Liver (tissue), 9 donors: ENCODE results near the gene SLC30A5. TPM values are rescaled to one million over a fixed set of nuclear protein-coding genes. Genes with fewer than 3 reads are reported as not detected.

ENCODE experiments used
- DNase-seq: peaks from one replicate; pipeline ENCODE4 v3.0.0-alpha.2; 2017; ENCODE audit warnings: low spot score
- H3K27ac ChIP-seq, 2 donors: one replicate each; pipeline ENCODE4 v1.7.0; 2013; ENCODE audit warnings: inconsistent platforms in 2 of 2, low read length in 2 of 2, control low read depth in 1 of 2, low read depth in 1 of 2, mild to moderate bottlenecking in 1 of 2
- H3K27me3 ChIP-seq, 4 donors: one replicate each; pipeline versions ENCODE4 v1.6.1 to v1.7.0; 2013; ENCODE audit warnings: low read length in 3 of 4, inconsistent platforms in 1 of 4, mild to moderate bottlenecking in 1 of 4, moderate library complexity in 1 of 4; ENCODE audit not compliant: control insufficient read depth in 4 of 4, insufficient read depth in 4 of 4
- H3K36me3 ChIP-seq, 4 donors: one replicate each; pipeline versions ENCODE4 v1.6.1 to v1.7.0; 2013; ENCODE audit warnings: low read length in 3 of 4, mild to moderate bottlenecking in 3 of 4, low read depth in 1 of 4, moderate library complexity in 1 of 4; ENCODE audit not compliant: control insufficient read depth in 4 of 4, insufficient read depth in 3 of 4
- H3K4me1 ChIP-seq, 4 donors: one replicate each; pipeline versions ENCODE4 v1.6.1 to v1.7.0; 2013; ENCODE audit warnings: low read length in 3 of 4, mild to moderate bottlenecking in 3 of 4, moderate library complexity in 1 of 4; ENCODE audit not compliant: control insufficient read depth in 4 of 4, insufficient read depth in 4 of 4
- H3K4me3 ChIP-seq, 3 donors: one replicate each; pipeline versions ENCODE4 v1.6.1 to v1.7.0; 2013; ENCODE audit warnings: low read length in 3 of 3, control low read depth in 1 of 3, low read depth in 1 of 3, mild to moderate bottlenecking in 1 of 3
- H3K9ac ChIP-seq, 2 donors: one replicate each; pipeline ENCODE4 v1.7.0; 2013; ENCODE audit warnings: low read length in 2 of 2, mild to moderate bottlenecking in 2 of 2, moderate library complexity in 2 of 2, control low read depth in 1 of 2, low read depth in 1 of 2
- H3K9me3 ChIP-seq, 4 donors: one replicate each; pipeline versions ENCODE4 v1.6.1 to v1.7.0; 2013; ENCODE audit warnings: low read length in 3 of 4; ENCODE audit not compliant: control insufficient read depth in 4 of 4
- EGR1 ChIP-seq, 2 donors: IDR thresholded peaks; 2 replicates each; pipeline ENCODE4 v1.6.1; 2016 to 2018; ENCODE audit warnings: antibody characterized with exemption in 2 of 2, low read depth in 2 of 2
- FOXA1 ChIP-seq: IDR thresholded peaks from 2 replicates; pipeline ENCODE4 v1.6.1; 2016; ENCODE audit warnings: antibody characterized with exemption
- FOXA2 ChIP-seq: IDR thresholded peaks from 2 replicates; pipeline ENCODE4 v1.6.1; 2016; ENCODE audit warnings: antibody characterized with exemption
- HNF4A ChIP-seq, 2 donors: conservative IDR thresholded peaks; 2 replicates each; pipeline ENCODE4 v1.6.1; 2016; ENCODE audit warnings: antibody characterized with exemption in 2 of 2, mild to moderate bottlenecking in 2 of 2
- NR2F2 ChIP-seq: IDR thresholded peaks from 2 replicates; pipeline ENCODE4 v1.6.1; 2016; ENCODE audit warnings: antibody characterized with exemption
- RXRA ChIP-seq, 2 donors: IDR thresholded peaks; 2 replicates each; pipeline ENCODE4 v1.6.1; 2017 to 2018; ENCODE audit warnings: antibody characterized with exemption in 2 of 2, mild to moderate bottlenecking in 1 of 2
- SP1 ChIP-seq: IDR thresholded peaks from 2 replicates; pipeline ENCODE4 v1.6.1; 2018; ENCODE audit warnings: antibody characterized with exemption, mild to moderate bottlenecking
- TAF1 ChIP-seq: conservative IDR thresholded peaks from 2 replicates; pipeline ENCODE4 v1.6.1; 2016; ENCODE audit warnings: antibody characterized with exemption, mild to moderate bottlenecking
- YY1 ChIP-seq: IDR thresholded peaks from 2 replicates; pipeline ENCODE4 v1.6.1; 2016; ENCODE audit warnings: antibody characterized with exemption, mild to moderate bottlenecking
- WGBS: extraction: QIAGEN DNeasy Blood & Tissue Kit; methylation state at CpG from one replicate; pipeline ENCODE4 v1.1.7; 2013; 5-methylcytosine and 5-hydroxymethylcytosine counted together
- polyA plus RNA-seq, 2 donors: library from polyadenylated mRNA; stranded (reverse) in 1 of 2; unstranded in 1 of 2; fragments of 200-250 nt in 1 of 2; fragments of >200 nt in 1 of 2; fragmentation: Nextera tagmentation in 1 of 2; extraction: Ambion mirVana in 1 of 2; gene quantifications; one replicate each; pipeline versions ENCODE4 v1.2.1 to v1.2.3, GENCODE V29; 2013 to 2015
- total RNA-seq, 2 donors: library from RNA; depleted of rRNA; stranded (reverse); fragments of >200 nt; gene quantifications; one replicate each; pipeline ENCODE4 v1.2.3, GENCODE V29; 2014
- TF ChIP-seq, protein P1 (sequence below): fragments of 150-350 bp; IDR thresholded peaks from 2 replicates; pipeline ENCODE4 v1.5.1; 2017; ENCODE audit warnings: improper control_type of control experiment, low read depth, low read length; ENCODE audit not compliant: missing input control
- TF ChIP-seq, protein P2 (sequence below): IDR thresholded peaks from 2 replicates; pipeline ENCODE4 v1.6.1; 2016; ENCODE audit warnings: antibody characterized with exemption
- TF ChIP-seq, protein P3 (sequence below): IDR thresholded peaks from 2 replicates; pipeline ENCODE4 v1.6.1; 2016; ENCODE audit warnings: antibody characterized with exemption, mild to moderate bottlenecking
- TF ChIP-seq, protein P4 (sequence below): IDR thresholded peaks from 2 replicates; pipeline ENCODE4 v1.6.1; 2016; ENCODE audit warnings: antibody characterized with exemption
- TF ChIP-seq, protein P5 (sequence below): IDR thresholded peaks from 2 replicates; pipeline ENCODE4 v1.6.1; 2016; ENCODE audit warnings: antibody characterized with exemption
- donor health status: healthy.
- donor health status: healthy.
- donor health status: healthy.
- donor health status: healthy.
- donor health status: healthy.

The SLC30A5 gene
- total and polyA plus RNA-seq, 4 donors = 15.5 to 37.8 (median 26.2) TPM

DNA sequence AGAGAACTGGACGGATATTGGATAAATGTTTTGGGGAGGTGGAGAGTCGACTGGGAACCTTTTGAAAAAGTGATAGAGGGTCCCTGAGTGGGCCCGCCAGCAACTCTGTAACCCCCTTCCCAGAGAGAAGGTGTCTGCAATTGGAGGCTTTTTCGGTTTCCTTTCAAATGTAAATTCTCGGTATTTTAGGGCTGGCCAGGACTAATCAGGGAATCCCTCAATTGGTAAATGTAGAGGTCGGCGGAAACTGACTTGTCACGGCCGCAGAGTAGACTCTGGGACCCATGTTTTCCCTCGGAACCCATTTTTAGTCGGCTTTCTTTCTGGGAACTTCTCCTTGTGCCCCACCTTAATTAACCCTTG is 73.7 kb downstream of the SLC30A5 start:
- H3K27ac ChIP-seq = no peak overlapping the region
- TF ChIP-seq, protein P1, sequence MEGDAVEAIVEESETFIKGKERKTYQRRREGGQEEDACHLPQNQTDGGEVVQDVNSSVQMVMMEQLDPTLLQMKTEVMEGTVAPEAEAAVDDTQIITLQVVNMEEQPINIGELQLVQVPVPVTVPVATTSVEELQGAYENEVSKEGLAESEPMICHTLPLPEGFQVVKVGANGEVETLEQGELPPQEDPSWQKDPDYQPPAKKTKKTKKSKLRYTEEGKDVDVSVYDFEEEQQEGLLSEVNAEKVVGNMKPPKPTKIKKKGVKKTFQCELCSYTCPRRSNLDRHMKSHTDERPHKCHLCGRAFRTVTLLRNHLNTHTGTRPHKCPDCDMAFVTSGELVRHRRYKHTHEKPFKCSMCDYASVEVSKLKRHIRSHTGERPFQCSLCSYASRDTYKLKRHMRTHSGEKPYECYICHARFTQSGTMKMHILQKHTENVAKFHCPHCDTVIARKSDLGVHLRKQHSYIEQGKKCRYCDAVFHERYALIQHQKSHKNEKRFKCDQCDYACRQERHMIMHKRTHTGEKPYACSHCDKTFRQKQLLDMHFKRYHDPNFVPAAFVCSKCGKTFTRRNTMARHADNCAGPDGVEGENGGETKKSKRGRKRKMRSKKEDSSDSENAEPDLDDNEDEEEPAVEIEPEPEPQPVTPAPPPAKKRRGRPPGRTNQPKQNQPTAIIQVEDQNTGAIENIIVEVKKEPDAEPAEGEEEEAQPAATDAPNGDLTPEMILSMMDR = no peak
- TF ChIP-seq, protein P2, sequence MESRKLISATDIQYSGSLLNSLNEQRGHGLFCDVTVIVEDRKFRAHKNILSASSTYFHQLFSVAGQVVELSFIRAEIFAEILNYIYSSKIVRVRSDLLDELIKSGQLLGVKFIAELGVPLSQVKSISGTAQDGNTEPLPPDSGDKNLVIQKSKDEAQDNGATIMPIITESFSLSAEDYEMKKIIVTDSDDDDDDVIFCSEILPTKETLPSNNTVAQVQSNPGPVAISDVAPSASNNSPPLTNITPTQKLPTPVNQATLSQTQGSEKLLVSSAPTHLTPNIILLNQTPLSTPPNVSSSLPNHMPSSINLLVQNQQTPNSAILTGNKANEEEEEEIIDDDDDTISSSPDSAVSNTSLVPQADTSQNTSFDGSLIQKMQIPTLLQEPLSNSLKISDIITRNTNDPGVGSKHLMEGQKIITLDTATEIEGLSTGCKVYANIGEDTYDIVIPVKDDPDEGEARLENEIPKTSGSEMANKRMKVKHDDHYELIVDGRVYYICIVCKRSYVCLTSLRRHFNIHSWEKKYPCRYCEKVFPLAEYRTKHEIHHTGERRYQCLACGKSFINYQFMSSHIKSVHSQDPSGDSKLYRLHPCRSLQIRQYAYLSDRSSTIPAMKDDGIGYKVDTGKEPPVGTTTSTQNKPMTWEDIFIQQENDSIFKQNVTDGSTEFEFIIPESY = no peak
- TF ChIP-seq, protein P3, sequence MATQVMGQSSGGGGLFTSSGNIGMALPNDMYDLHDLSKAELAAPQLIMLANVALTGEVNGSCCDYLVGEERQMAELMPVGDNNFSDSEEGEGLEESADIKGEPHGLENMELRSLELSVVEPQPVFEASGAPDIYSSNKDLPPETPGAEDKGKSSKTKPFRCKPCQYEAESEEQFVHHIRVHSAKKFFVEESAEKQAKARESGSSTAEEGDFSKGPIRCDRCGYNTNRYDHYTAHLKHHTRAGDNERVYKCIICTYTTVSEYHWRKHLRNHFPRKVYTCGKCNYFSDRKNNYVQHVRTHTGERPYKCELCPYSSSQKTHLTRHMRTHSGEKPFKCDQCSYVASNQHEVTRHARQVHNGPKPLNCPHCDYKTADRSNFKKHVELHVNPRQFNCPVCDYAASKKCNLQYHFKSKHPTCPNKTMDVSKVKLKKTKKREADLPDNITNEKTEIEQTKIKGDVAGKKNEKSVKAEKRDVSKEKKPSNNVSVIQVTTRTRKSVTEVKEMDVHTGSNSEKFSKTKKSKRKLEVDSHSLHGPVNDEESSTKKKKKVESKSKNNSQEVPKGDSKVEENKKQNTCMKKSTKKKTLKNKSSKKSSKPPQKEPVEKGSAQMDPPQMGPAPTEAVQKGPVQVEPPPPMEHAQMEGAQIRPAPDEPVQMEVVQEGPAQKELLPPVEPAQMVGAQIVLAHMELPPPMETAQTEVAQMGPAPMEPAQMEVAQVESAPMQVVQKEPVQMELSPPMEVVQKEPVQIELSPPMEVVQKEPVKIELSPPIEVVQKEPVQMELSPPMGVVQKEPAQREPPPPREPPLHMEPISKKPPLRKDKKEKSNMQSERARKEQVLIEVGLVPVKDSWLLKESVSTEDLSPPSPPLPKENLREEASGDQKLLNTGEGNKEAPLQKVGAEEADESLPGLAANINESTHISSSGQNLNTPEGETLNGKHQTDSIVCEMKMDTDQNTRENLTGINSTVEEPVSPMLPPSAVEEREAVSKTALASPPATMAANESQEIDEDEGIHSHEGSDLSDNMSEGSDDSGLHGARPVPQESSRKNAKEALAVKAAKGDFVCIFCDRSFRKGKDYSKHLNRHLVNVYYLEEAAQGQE = no peak
- TF ChIP-seq, protein P4, sequence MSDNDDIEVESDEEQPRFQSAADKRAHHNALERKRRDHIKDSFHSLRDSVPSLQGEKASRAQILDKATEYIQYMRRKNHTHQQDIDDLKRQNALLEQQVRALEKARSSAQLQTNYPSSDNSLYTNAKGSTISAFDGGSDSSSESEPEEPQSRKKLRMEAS = no peak
- no peak for TF ChIP-seq FOXA2
- no peak for TF ChIP-seq EGR1 (IDR thresholded peaks at IDR 0.05; ENCODE audit: low read depth in 2 of 2)
- TF ChIP-seq, protein P5, sequence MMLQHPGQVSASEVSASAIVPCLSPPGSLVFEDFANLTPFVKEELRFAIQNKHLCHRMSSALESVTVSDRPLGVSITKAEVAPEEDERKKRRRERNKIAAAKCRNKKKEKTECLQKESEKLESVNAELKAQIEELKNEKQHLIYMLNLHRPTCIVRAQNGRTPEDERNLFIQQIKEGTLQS = no peak
- no peak for TF ChIP-seq YY1
- TF ChIP-seq FOXA1 = no peak
- TF ChIP-seq HNF4A (conservative IDR thresholded peaks at IDR 0.05) = no peak
- TF ChIP-seq SP1 = no peak
- no peak for TF ChIP-seq NR2F2
- TF ChIP-seq RXRA (IDR thresholded peaks at IDR 0.05) = no peak
- TF ChIP-seq TAF1 = no peak

DNA sequence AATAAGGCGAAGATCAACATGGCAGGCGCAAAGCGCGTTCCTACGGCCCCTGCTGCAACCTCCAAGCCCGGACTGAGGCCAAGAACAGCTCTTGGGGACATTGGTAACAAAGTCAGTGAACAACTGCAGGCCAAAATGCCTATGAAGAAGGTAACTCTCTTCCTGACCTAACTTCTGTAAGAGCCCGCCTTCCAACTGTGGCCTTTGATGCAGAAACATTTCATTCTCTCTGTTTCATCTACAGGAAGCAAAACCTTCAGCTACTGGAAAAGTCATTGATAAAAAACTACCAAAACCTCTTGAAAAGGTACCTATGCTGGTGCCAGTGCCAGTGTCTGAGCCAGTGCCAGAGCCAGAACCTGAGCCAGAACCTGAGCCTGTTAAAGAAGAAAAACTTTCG is 74.1 kb downstream of the SLC30A5 start:
- no peaks in the 10 kb centered on the region for H3K27me3 ChIP-seq
- H3K4me1 ChIP-seq = peaks cover 4 to 13% (median 10%) of the 10 kb centered on the region in 4 donors
- no peak for DNase-seq
- TF ChIP-seq, protein P1 = no peak
- TF ChIP-seq FOXA1 (no peak), EGR1 (IDR thresholded peaks at IDR 0.05; ENCODE audit: low read depth in 2 of 2) (no peak), TAF1 (no peak)
- H3K36me3 ChIP-seq = no peaks in the 10 kb centered on the region
- WGBS = 49% methylated on average over 8 of the region's 8 CpGs
- H3K9ac ChIP-seq = peak overlapping the region in 1 of 2 donors; percentile 26
- peak overlapping the region in 2 of 3 donors; percentile 58 to 86 for H3K4me3 ChIP-seq
- no peaks in the 10 kb centered on the region for H3K9me3 ChIP-seq
- no peak overlapping the region for H3K27ac ChIP-seq

More for the DNA sequence above, 73.7 kb downstream of the SLC30A5 start:
- Histone ChIP-seq H3K4me3 (peak overlapping the region; percentile 58 to 86 (median 60)), H3K4me1 (peaks cover 4 to 13% (median 10%) of the 10 kb centered on the region in 4 donors), H3K9me3 (no peaks in the 10 kb centered on the region), H3K9ac (peak overlapping the region in 1 of 2 donors; percentile 26), H3K36me3 (no peaks in the 10 kb centered on the region), H3K27me3 (no peaks in the 10 kb centered on the region)
- no peak for DNase-seq
- WGBS = 2% methylated on average over 11 of the region's 11 CpGs
